ENCODE results near the gene AKAP14.
"Not testable (repeated sequence)": the region's sequence is repeated elsewhere in the genome, so short reads cannot be mapped to it uniquely, and the experiment has no call there.

Gene AKAP14

DNA sequence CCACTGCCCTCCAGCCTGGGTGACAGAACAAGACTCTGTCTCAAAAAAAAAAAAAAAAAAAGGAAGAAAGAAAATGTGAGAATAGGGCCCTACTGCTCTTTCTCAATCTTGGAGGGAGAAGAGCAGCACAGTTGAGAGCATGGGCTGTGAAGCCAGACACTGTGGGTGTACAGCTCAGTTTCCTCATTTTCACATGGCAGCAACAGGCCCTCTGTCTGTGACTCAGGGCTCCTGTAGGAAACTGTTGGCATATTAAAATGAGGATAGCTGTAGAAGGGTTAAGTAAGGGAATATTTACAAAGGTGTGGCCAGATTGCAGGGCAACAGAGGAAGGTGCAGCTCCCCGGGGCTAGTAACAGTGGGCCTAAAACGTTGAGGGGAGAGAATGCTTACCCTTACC is 3.4 kb downstream of the AKAP14 start:
- no peak overlapping the region for H3K4me3 ChIP-seq (ENCODE audit: low read depth, low read length)
- DNase-seq (ENCODE audit: low read depth): no peak

DNA sequence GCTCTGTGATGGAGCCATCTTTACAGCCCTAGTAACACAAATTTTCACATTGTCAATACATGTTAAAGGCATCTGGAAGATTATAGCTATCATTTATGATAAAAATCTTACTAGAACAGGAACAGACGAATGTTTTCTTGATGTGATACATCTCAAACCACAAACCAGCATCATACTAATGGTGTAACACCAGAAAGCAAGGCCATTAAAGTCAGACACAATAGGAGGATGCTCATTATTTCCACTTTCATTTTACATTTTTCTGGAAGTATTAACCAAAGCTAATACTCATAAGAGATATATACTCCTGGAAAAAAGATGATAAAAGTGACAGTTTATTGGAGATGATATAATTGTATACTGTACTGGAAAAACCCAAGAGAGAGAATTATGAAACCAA is 5.3 kb downstream of the AKAP14 start:
- TF ChIP-seq, protein P1, sequence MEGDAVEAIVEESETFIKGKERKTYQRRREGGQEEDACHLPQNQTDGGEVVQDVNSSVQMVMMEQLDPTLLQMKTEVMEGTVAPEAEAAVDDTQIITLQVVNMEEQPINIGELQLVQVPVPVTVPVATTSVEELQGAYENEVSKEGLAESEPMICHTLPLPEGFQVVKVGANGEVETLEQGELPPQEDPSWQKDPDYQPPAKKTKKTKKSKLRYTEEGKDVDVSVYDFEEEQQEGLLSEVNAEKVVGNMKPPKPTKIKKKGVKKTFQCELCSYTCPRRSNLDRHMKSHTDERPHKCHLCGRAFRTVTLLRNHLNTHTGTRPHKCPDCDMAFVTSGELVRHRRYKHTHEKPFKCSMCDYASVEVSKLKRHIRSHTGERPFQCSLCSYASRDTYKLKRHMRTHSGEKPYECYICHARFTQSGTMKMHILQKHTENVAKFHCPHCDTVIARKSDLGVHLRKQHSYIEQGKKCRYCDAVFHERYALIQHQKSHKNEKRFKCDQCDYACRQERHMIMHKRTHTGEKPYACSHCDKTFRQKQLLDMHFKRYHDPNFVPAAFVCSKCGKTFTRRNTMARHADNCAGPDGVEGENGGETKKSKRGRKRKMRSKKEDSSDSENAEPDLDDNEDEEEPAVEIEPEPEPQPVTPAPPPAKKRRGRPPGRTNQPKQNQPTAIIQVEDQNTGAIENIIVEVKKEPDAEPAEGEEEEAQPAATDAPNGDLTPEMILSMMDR (conservative IDR thresholded peaks at IDR 0.05; ENCODE audit: low read depth, low read length): no peak
- no peak overlapping the region for H3K4me3 ChIP-seq (ENCODE audit: low read depth, low read length)
- no peak for DNase-seq (ENCODE audit: low read depth)

More for the DNA sequence above, 3.4 kb downstream of the AKAP14 start:
- TF ChIP-seq, protein P1 (conservative IDR thresholded peaks at IDR 0.05; ENCODE audit: low read depth, low read length): no peak

DNA sequence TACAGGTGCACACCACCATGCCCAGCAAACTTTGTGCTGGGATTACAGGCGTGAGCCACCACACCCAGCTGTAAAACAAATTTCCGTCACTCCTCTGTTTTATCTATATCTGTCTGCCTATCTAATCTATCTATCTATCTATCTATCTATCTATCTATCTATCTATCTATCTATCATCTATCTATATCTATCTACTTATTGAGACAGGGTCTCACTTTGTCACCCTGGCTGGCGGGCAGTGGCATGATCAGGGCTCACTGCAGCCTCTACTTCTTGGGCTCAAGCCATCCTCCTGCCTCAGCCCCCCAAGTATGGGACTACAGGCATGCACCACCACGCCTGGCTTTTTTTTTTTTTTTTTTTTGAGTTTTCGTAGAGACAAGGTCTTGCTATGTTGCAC is 20.6 kb downstream of the AKAP14 start:
- DNase-seq (ENCODE audit: low read depth): no peak
- no peak overlapping the region for H3K4me3 ChIP-seq (ENCODE audit: low read depth, low read length)
- TF ChIP-seq, protein P1 (conservative IDR thresholded peaks at IDR 0.05; ENCODE audit: low read depth, low read length): no peak

DNA sequence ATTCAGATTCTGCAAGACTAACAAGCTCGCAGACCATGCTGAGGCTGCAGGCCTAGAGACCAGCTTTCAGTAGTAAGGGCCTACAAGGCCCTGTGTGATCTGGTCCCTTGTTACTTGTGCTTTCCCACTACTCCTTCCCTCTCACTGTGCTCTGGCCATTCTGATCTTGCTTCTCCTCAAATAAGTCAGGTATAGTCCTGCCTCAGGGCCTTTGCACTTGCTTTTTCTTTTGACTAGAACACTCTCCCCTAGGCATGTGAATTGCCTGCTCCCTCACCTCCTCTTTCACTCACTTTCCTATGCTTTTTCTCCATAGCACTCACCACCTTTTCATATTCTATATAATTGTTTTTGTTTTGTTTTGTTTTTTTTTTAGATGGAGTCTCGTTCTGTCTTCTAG is 22.2 kb downstream of the AKAP14 start:
- H3K4me3 ChIP-seq (ENCODE audit: low read depth, low read length): no peak overlapping the region
- DNase-seq (ENCODE audit: low read depth): no peak
- TF ChIP-seq, protein P1 (conservative IDR thresholded peaks at IDR 0.05; ENCODE audit: low read depth, low read length): no peak

DNA sequence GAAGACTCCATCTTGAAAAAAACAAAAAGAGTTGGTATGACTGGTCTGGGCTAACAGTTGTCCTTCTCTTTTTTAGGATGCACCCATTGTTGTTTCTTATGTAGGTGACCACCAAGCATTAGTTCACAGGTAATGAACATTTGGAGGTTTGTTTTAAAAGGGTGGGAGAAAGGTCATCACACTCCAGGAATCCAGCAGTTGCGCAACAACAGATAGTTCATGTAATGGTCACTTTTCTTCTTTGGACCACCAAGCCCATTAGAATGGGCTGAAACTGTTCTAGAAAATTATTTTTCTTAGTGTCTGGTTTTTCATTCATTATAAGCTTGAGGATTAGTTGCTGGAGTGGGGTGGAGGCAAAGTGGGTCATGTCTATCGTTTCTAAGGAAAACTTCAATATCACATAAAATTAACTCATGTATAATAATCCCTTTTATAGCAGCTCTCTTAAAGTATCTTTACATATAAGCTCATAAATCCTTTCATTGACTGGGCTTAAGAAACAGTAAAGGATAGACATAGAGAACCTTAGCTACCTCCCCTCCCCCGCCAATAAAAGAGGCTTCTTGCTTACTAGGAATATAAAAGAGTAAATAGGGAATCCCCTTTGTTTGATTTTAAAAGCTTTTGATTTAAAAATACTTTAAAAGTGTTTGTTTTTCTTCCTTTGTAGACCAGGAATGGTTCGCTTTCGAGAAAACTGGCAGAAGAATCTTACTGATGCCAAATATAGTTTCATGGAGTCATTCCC is 24.3 kb downstream of the AKAP14 start:
- TF ChIP-seq, protein P1 (conservative IDR thresholded peaks at IDR 0.05; ENCODE audit: low read depth, low read length): no peak
- H3K4me3 ChIP-seq (ENCODE audit: low read depth, low read length): no peak overlapping the region
- DNase-seq (ENCODE audit: low read depth): no peak

DNA sequence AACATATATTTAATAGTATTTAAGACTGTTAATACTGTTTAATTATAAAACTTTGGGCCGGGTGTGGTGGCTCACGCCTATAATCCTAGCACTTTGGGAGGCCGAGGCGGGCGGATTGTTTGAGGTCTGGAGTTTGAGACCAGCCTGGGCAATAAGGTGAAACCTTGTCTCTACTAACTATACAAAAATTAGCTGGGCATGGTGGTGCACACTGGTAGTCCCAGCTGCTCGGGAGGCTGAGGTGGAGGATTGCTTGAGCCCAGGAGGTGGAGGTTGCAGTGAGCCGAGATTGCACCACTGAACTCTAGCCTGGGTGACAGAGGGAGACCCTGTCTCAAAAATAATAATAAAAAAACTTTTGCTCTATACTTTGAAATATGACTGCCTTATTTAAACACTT is 26.7 kb downstream of the AKAP14 start:
- not testable (repeated sequence) for H3K4me3 ChIP-seq (ENCODE audit: low read depth, low read length); DNase-seq (ENCODE audit: low read depth)

DNA sequence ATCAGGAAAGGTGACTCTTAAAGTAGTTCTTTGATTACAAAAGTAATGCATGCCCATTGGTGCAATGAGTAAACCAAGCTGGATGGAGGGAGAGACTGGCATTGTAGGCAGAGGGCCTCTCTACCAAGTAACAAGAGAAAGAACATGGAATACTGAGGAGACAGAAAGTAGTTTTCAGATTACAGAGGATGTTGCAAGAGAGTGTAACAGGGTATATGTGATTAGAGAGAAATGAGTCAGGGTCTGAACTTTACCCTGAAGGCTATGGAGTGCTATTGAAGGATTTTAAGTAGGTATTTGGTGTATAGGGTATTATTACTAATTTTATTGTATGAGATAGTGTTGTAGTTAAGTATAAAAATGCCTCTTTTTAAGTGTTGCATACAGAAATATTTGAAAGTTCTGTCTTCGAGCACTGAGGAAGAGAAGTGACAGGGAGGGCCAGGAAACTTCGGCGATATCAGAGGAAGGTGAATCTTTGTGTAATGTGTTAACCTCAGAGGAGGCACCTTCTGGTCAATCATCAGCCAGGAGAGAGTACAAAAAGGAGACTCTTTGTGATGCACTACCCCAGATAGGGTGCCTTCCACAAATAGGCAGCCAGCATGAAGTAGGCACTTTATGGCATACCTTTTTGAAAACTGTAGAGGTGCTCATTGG is 39.7 kb downstream of the AKAP14 start:
- TF ChIP-seq, protein P1 (conservative IDR thresholded peaks at IDR 0.05; ENCODE audit: low read depth, low read length): no peak
- no peak for DNase-seq (ENCODE audit: low read depth)
- H3K4me3 ChIP-seq (ENCODE audit: low read depth, low read length): no peak overlapping the region
